HG02571 (cell line): ENCODE measurements around the gene DKK2.
A peak's percentile ranks its signal among the peaks of the same experiment; 100 is the strongest.
"Not testable (repeated sequence)": the region's sequence is repeated elsewhere in the genome, so short reads cannot be mapped to it uniquely, and the experiment has no call there.

Source experiments
- ATAC-seq: cut with Tn5 transposase; IDR thresholded peaks from one replicate; pipeline ENCODE4 v1.9.1; 2021; ENCODE audit warnings: mild to moderate bottlenecking, moderate library complexity; ENCODE audit not compliant: unreplicated experiment

Gene DKK2

GRCh38 chr4:106914223-106914622, 121.9 kb downstream of the DKK2 start:
- ATAC-seq = no peak

- no peak for ATAC-seq
These were observed 126.5 kb downstream of the DKK2 start for GRCh38 chr4:106909486-106910188.

- ATAC-seq = not testable (repeated sequence)
These were observed 128.1 kb downstream of the DKK2 start for GRCh38 chr4:106908049-106908448.

GRCh38 chr4:106907216-106907615, 128.9 kb downstream of the DKK2 start:
- ATAC-seq = no peak

- ATAC-seq = no peak
These were observed 129.4 kb downstream of the DKK2 start for GRCh38 chr4:106906728-106907127.

- peak; percentile 66 for ATAC-seq
These were observed 137.4 kb downstream of the DKK2 start for GRCh38 chr4:106898621-106899230.

GRCh38 chr4:106893903-106894302, 142.2 kb downstream of the DKK2 start:
- no peak for ATAC-seq

- ATAC-seq = no peak
These were observed 142.7 kb downstream of the DKK2 start for GRCh38 chr4:106893395-106893881.

GRCh38 chr4:106892786-106893185, 143.3 kb downstream of the DKK2 start:
- ATAC-seq = no peak

- no peak for ATAC-seq
These were observed 160.8 kb downstream of the DKK2 start for GRCh38 chr4:106875340-106875739.
